Upper lobe of left lung (tissue), 4 donors: ENCODE measurements around the gene FAM20B.
"Not testable (repeated sequence)": the region's sequence is repeated elsewhere in the genome, so short reads cannot be mapped to it uniquely, and the experiment has no call there.

ENCODE experiments used
- POLR2A ChIP-seq, 4 donors: fragments of 450-650 bp; IDR thresholded peaks; one replicate each; pipeline ENCODE4 v1.5.1; 2016 to 2017; ENCODE audit warnings: antibody characterized with exemption in 4 of 4, mild to moderate bottlenecking in 2 of 4
- POLR2AphosphoS5 ChIP-seq, 2 donors: sonication (generic); formaldehyde crosslinking; IDR thresholded peaks; one replicate each; pipeline ENCODE4 v1.5.1; 2017; ENCODE audit warnings: antibody characterized with exemption in 2 of 2
- TF ChIP-seq, protein P1 (sequence below), 6 experiments: fragments of 450-650 bp in 4 of 6; fragments of 200-600 bp in 2 of 6; sonication (generic) in 2 of 6; IDR thresholded peaks; one replicate each; pipeline ENCODE4 v1.5.1; 2016 to 2019; ENCODE audit warnings: antibody characterized with exemption in 6 of 6

DNA sequence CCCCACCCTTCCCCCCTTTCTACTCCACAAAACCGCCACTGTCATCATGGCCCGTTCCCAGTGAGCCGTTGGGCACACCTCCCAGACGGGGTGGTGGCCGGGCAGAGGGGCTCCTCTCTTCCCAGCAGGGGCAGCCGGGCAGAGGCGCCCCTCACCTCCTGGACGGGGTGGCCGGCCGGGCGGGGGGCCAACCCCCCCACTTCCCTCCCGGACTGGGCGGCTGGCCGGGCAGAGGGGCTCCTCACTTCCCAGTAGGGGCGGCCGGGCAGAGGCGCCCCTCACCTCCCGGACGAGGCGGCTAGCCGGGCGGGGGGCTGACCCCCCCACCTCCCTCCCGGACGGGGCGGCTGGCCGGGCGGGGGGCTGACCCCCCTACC lies 14.5 kb downstream of the FAM20B start:
- TF ChIP-seq, protein P1, sequence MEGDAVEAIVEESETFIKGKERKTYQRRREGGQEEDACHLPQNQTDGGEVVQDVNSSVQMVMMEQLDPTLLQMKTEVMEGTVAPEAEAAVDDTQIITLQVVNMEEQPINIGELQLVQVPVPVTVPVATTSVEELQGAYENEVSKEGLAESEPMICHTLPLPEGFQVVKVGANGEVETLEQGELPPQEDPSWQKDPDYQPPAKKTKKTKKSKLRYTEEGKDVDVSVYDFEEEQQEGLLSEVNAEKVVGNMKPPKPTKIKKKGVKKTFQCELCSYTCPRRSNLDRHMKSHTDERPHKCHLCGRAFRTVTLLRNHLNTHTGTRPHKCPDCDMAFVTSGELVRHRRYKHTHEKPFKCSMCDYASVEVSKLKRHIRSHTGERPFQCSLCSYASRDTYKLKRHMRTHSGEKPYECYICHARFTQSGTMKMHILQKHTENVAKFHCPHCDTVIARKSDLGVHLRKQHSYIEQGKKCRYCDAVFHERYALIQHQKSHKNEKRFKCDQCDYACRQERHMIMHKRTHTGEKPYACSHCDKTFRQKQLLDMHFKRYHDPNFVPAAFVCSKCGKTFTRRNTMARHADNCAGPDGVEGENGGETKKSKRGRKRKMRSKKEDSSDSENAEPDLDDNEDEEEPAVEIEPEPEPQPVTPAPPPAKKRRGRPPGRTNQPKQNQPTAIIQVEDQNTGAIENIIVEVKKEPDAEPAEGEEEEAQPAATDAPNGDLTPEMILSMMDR (IDR thresholded peaks at IDR 0.05), result not testable (repeated sequence)
- not testable (repeated sequence) for TF ChIP-seq POLR2A, POLR2AphosphoS5 (IDR thresholded peaks at IDR 0.05)
